ENCODE data around the gene FSTL3.
"Not testable (repeated sequence)": the region's sequence is repeated elsewhere in the genome, so short reads cannot be mapped to it uniquely, and the experiment has no call there.

FSTL3 gene

DNA sequence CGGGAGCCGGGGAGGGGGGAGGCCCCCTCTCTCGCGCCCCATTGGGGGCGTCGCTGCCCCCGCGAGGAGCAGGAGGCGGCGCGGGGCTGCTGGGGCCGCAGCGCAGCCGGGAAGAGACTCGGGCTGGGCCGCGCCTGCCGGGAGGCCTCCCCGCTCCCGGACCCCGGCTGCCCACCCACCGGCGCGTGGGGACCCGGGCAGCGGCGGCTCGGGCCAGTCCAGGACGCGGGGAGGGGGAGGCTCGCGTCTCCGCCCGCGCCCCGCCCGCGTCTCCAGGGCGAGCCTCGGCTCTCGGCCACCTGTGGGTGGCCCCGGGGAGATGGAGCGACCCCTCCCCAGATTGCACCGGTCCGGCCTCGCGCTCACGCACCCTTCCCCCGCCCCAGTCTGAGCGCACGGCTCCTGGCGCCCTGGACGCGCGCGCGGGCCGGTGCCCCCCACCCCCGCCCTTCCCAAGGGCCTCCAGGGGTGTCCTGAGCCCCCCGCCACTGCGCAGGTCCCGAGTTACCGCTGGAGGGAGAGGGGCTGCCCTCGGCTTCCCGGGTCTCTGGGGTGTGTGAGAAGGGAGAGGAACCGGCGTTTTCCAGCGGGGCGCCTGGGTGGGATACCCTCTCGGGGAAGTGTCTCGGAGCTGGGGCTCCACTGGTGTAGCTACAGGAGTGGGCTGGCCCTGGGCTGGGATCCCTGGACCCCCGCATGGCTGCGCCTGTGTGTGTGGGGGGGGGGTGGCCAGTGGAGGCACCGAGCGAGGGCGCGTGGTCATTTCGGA, 33.2 kb downstream of the FSTL3 start:
- DNase-seq (ENCODE audit: low read depth in 2 of 2, low spot score in 1 of 2), result no peak

DNA sequence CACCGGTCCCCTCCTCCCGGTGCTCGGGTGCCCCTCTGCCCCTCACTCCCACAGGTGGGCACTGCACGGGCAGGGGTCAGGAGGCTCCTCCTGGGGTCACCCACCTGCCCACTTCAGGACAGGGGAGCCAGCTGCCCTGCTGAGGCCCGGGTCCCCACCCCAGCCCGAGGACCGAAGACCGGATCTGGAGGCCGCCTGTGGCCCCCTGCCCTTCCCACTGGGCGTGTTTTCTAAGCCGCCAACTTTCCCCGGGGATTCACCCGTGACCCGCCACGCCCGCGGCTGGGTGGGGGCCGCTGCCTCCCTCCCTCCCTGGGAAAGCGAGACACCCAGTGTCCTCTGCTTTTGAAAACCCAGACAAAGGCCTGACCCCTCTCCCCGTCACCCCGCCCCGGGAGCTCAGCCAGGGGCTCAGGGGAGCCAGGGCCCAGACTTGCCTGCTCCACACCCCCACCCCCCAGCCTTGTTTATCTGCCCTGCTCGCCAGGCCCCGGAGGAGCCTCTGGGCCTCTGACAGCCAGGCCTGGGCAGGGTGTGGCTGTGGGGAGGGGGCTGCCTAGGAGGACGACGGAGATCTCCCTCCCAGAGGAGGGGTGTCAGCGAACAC, 33.9 kb downstream of the FSTL3 start:
- no peak for DNase-seq (ENCODE audit: low read depth in 2 of 2, low spot score in 1 of 2)

DNA sequence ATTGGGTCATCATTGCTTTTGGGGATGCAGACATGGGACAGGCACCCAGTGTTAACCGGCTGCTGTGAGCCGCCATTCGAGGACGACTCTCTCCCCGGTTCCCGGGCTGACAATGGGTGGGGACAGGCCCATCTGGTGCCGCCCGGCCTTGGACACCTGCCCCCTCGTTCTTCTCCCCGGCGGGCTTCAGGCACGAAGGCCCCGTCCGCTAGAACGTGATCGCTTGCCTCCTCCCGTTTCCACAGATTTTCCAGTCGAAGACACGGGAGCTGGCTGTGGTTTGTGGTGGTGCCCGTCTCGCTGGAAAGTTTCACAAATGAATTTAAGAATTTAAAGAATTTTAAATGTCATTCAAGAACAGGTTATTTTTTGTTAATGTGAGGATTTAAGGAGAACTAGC, 34.6 kb downstream of the FSTL3 start:
- DNase-seq (ENCODE audit: low read depth in 2 of 2, low spot score in 1 of 2), result no peak

DNA sequence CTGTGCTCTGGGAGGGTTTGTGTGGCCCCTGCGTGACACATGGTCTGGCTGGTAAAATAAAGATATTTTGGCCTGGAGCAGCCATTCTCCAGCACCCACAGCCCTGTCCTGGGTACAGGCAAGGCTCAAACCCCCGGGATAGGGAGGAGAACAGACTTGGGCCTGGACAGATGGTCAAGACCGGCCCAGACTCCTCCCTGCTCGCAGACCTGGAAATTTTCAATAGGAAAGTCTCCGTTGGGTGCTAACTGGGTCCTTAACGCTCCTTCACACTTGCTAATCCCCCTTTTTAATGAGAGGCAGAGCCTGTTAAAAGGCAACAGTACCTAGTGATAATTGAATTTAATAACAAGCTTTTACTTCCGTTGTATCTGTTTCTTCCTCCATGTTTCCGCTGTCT, 35.1 kb downstream of the FSTL3 start:
- DNase-seq (ENCODE audit: low read depth in 2 of 2, low spot score in 1 of 2), result no peak

DNA sequence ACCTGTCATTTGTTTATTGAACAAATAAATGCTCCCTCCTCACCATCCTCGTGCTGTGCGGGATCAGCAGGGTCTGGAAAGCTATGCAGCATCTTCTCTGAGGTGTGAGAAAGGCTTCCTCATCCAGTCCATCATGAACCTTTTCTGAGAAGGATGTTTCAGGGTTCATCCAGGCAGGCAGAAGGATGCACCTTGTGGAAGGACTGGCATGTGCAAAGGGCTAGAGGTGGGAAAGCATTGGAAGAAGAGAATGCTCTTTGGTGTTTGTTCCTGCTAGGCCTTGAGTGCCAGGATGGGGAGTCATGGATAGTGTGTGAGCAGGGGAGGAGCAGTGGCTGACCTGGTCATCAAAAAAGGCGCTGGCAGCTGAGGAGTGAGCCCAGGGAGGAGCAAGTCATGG, 39.2 kb downstream of the FSTL3 start:
- DNase-seq (ENCODE audit: low read depth in 2 of 2, low spot score in 1 of 2), result no peak

DNA sequence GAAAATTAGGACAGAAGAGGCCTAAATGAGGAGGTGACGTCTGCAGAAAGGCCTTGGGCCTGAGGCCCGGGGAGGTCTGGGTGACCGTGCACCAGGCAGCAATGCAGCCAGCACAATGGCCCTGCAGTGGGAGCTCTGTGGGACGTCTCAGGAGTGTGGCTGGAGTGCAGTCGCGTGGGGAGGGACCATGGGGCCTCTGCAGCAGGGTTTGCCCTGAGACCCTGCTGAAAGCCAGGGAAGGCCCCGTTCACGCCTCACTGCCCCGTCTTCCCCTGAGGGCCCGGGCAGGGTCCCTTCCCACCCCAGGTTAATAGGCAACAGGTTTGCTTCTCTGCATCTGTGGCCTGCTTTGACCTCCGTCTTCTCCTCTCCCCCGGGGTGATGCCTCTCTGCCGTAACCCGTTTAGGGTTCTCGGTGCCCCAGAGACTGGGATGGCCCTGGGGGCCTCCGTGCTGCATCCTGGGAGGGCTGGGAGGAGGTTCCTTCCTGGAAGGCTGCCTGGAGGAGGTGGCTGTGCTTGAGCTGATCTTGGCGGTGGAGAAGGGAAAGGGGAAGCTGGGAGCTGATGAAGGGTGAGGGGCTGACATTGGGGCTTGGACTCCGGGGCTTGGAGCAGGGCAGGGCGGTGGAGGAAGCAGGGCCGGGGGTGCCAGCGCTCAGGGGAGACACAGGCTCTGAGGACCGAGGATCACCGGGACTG, 42.2 kb downstream of the FSTL3 start:
- DNase-seq (ENCODE audit: low read depth in 2 of 2, low spot score in 1 of 2), result no peak

DNA sequence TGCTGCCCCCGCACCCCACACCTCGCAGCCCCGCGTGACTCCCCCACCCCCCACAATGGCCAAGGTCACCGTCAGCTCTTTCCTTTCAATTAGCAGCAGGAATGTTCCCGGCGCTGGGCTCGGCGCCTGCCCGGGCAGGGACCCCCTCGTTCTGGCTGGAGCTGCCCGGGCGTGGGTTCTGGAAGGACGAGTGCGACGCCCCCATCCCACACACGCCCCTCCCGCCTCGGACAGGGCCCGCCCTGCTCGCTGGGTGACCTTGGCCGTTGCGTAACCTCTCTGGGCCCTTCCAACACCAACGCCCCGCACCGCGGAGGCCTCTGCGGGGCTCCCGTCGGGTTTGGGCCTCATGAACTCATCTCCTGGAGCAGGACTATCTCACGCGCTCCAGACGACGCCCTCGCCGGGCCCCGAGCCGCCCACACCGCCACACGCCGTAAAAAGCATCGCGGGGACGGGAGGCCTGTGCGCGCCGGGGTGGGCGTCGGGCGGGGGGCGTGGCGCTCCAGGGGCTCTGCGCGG, 42.9 kb downstream of the FSTL3 start:
- DNase-seq (ENCODE audit: low read depth in 2 of 2, low spot score in 1 of 2), result no peak

DNA sequence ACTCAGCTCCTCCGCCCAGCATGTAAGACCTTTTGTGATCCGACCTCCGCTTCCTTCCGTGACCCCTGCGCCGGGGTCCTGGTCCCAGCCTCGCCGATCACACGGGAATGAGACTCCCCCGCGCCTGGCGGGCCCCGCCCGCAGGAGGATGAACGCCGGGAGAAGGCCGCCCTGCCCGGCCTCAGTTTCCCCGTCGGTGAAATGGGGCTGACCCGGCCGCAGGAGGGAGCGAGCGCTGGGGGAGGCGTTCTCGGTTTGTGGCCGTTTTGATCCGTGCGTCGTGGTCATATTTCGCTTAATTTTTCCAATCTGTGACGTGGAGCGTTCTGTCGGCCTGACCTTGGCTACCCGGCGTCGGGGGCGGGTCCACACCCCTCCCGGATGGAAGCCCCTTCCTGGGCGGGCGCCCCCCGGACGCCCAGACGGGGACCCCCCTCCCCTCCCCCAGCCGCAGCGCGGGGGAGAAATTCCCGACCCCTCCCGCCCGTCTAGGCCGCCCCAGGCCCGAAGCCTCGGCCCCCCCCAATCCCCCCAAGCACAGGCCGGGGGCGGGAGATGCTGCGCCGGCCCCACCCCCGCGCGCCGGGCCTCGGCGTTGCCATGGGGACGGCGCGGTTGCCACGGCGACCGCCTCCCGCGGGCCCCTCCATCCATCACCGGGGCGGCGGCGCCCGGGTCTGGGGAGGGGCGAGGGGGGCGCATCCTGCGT, 43.6 kb downstream of the FSTL3 start:
- DNase-seq (ENCODE audit: low read depth in 2 of 2, low spot score in 1 of 2), result no peak

DNA sequence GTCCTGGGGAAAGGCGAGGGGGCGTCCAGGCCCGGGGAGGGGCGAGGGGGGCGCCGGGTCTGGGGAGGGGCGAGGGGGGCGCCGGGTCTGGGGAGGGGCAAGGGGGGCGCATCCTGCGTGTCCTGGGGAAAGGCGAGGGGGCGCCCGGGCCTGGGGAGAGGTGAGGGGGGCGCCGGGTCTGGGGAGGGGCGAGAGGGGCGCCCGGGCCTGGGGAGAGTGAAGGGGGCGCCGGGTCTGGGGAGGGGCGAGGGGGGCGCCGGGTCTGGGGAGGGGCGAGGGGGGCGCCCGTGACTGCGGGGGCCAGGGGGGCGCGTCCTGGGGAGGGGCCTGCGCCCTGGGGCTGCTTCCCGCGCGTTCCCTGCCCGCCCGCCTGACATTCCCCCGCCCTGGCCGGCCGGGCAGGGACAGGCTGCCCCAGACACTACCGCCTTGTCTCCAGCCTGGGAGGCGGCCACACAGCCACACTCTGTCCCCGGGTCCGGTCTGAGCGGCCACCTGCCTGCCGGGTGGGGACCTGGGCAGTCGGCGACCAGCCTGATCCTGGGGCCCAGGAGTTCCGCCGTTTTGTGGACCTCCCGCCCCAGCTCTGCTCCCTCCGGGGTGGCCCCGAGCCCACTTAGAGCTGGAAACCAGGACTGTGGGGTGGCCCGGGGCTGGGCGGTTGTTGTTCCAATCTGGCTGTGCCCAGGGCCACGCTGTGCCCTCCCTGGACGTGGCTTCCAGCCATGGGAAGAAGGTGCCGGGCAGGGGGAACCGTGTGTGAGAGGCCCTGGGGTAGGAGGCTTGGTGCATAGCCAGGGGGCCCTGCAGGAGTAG, 44.4 kb downstream of the FSTL3 start:
- DNase-seq (ENCODE audit: low read depth in 2 of 2, low spot score in 1 of 2), result no peak

DNA sequence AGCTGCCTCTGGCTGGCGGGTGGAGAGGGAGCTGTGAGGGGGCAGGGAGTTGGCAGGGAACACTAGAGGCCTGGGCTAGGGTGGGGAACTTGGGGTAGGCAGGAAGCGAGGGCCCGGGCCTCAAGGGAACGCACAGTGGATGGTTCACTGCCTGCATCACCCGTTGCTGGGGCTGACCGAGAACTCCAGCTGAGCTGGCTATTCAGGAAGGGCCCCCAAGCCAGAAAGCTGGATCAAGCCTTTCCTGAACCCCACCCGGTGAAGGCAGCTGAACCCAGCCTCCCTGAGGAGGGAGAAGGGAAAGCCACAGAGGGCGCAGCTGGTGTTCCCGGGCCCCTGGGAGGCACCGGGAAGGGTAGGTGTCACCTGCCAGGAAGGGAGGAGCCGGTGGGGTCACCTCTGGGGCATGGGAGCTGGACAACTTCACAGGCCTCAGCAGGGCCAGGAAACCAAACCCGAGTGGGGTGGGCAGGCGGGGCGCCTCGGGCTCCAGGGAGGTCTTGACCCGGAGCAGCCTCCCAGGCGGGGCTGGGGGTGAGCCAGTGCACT, 46.4 kb downstream of the FSTL3 start:
- no peak for DNase-seq (ENCODE audit: low read depth in 2 of 2, low spot score in 1 of 2)

DNA sequence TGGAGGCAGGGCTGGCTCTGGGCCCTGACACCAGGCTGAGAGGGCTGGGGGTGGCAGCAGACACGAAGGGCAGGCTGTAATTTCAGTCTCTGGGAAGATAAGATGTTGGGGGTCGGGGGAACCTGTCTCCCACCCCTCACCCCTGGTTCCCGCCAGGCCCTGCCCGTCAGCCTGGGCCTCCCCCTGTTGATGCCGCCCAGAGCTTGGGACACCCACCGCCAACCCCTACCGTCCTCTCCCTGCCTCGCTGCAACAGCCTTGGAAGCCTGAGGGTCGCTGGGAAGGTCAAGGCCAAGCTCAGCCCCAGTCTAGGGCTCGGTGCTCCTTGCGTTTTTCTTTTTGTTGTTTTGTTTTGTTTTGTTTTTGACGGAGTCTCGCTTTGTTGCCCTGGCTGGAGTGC, 47.1 kb downstream of the FSTL3 start:
- DNase-seq (ENCODE audit: low read depth in 2 of 2, low spot score in 1 of 2), result no peak

DNA sequence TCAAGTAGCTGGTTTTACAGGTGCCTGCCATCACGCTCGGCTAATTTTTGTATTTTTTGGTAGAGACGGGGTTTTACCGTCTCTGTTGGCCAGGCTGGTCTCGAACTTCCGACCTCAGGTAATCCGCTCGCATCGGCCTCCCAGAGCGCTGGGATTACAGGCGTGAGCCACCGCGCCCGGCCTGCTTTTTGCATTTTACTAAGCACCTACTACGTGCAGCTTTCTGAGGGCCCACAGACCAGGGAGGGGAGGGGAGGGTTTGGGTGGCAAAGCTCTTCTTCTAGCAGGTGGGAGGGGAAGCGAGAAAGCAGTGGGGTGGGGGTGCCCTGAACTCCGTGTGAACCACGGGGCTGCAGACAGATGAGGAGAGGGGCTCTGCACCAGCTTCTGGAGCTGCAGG, 47.5 kb downstream of the FSTL3 start:
- DNase-seq (ENCODE audit: low read depth in 2 of 2, low spot score in 1 of 2), result no peak

DNA sequence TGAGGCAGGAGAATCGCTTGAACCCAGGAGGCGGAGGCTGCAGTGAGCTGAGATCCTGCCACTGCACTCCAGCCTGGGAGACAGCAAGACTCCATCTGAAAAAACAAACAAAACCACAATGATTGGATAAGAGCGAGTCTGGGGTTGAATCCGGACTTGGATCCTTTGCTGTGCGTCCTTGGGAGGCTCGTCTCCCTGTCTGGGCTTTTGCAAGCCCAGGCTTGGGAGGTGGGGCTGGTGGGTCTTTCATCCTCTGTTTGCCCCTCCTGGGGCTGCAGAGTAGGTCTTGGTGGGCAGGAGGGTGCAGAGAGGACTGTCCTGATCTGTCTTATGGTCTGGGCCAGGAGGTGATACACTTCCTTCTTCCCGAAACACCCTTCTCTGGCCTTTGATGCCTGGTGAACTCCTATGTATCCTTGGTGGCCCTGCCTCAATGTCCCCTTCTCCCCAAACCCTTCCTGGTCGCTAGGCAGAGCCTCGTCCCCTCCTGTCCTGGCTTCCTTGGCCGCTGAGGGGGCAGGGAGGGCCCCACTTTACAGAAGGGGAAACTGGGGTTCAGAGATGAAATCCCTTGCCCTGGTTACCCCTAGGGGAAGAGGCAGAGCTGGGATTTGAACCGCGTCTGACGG, 49.4 kb downstream of the FSTL3 start:
- no peak for DNase-seq (ENCODE audit: low read depth in 2 of 2, low spot score in 1 of 2)

DNA sequence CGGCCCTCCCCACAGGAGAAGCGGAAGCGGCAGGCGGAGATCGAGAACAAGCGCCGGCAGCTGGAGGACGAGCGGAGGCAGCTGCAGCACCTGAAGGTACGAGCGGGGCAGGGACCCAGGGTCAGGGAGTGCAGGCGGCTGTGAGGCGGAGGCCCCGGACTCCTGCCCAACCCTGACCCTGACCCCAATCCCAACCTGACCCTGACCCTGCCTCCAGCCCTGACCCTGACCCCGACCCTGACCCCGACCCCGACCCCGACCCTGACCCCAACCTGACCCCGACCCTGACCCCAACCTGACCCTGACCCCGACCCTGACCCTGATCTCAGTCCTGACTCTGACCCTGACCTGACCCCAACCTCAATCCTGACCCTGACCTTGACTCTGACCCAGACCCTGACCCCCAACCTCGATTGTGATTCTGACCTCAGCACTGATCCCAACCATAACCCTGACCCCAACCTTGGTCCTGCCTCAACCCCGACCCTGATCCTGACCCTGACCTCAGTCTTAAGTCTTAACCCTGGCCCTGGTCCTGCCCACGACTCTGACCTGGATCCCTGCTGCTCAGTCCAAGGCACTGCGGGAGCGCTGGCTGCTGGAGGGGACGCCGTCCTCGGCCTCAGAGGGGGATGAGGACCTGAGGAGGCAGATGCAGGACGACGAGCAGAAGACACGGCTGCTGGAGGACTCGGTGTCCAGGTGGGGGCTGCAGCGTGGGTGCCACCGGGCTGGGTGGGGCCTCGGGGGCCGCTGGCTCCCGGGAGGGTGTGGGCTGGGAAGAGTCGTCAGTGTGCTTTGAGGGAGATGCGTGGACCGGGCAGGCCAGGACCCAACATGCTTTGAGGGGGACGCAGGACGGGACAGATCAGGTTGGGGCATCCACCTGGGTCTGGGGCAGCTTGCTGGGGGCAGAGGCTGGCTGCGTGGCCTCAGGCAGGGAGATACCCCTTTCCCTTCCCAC, 51.1 kb downstream of the FSTL3 start:
- no peak for DNase-seq (ENCODE audit: low read depth in 2 of 2, low spot score in 1 of 2)

DNA sequence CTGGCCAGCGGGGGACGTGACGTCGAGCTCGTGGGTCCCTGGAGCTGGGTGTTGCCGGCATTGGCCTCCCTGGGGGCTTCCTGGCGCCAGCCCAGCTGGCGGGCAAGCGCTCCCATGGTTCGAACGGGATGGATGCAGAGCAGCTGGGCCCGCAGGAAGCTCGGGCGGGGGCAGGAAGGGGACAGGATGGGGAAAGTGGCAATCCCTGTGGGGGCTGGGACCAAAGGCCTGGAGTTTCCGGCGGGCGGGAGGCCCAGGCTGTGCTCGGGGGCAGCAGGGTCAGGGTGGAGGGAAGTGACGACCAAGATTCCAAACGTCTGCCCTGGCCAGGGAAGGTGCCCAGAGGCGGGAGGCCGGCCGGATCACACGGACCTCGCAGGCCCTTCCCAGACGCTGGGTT, 51.8 kb downstream of the FSTL3 start:
- DNase-seq (ENCODE audit: low read depth in 2 of 2, low spot score in 1 of 2), result no peak

DNA sequence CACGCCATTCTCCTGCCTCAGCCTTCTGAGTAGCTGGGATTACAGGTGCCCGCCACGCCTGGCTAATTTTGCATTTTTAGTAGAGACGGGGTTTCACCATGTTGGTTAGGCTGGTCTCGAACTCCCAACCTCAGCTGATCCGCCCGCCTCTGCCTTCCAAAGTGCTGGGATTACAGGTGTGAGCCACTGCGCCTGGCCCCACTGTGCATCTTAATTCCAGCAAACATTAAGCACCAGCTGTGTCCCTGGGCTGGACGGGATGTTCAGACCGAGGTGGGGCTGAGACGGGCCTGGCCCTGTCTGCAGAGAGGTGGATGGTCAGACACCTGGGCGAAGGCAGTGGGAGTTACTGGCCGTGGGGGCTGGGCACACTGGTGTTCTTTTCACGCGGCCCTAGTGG, 53.4 kb downstream of the FSTL3 start:
- DNase-seq (ENCODE audit: low read depth in 2 of 2, low spot score in 1 of 2), result not testable (repeated sequence)

DNA sequence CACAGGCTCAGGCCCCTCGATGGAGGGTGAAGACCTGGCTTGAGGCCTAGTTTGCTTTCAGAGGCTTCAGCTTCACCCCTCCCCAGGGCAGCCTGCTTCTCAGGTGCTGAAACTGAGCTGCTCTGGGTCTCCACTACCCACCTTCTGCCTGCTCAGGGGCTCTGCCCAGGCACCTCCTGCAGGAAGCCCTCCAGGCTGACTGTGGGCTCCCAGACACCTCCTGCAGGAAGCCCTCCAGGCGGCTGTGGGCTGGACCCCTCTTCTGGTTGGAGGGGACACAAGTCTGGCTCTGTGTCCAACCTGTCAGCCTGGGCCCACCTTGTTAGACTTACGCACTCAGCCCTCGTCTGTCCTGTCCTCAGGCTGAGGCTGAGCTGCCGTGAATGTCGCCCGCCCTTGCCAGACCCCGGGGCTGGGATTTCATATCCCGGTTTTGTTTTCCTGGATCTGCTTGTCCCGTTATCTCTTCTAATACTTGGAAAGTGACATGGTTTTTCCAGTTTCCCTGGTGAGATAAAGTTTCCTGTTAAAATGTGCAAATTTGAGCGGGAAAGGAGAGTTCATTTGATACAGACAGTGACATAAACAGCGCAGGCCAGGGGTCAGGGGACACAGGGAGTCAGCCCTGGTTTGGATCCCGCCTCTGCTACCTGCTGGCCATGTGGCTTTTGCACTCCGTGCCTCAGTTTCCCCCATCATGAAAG, 53.9 kb downstream of the FSTL3 start:
- no peak for DNase-seq (ENCODE audit: low read depth in 2 of 2, low spot score in 1 of 2)

DNA sequence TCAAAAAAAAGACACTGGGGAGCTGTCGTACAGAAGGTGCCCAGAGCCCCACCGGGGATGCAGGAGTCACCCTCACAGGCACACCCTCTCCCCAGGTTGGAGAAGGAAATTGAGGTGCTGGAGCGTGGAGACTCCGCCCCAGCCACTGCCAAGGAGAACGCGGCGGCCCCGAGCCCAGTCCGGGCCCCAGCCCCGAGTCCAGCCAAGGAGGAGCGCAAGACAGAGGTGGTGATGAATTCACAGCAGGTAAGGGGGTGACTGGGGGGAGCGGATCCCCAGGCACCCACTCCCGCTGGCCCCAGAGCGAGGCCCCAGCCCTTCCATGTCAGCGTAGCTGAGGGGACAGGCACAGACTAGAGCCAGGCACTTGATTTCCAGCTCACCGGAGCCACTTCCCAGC, 54.8 kb downstream of the FSTL3 start:
- DNase-seq (ENCODE audit: low read depth in 2 of 2, low spot score in 1 of 2), result no peak

Measured in stimulated activated CD8-positive, alpha-beta memory T cell treated with anti-CD3 and anti-CD28 coated beads, Interleukin-4, amount 100 ng/mL, for 4 hours (primary cell).